GM19023 (cell line): ENCODE measurements around the gene BMPR1B.

Experiments
- ATAC-seq: cut with Tn5 transposase; IDR thresholded peaks from one replicate; pipeline ENCODE4 v1.9.1; 2021; ENCODE audit warnings: mild to moderate bottlenecking, moderate library complexity; ENCODE audit not compliant: unreplicated experiment

BMPR1B gene

GRCh38 chr4:94947681-94948108 is 189.9 kb downstream of the BMPR1B start:
- ATAC-seq, result no peak

- ATAC-seq, result no peak
Observed at GRCh38 chr4:94954251-94954650, 196.5 kb downstream of the BMPR1B start.

- ATAC-seq, result no peak
Observed at GRCh38 chr4:94957030-94957429, 199.3 kb downstream of the BMPR1B start.

- no peak for ATAC-seq
Observed at GRCh38 chr4:94959307-94959706, 201.6 kb downstream of the BMPR1B start.

GRCh38 chr4:94960708-94961107 is 203.0 kb downstream of the BMPR1B start:
- ATAC-seq, result no peak

GRCh38 chr4:94961420-94961819 is 203.7 kb downstream of the BMPR1B start:
- ATAC-seq, result no peak

- ATAC-seq, result no peak
Observed at GRCh38 chr4:94962484-94962883, 204.7 kb downstream of the BMPR1B start.

- ATAC-seq, result no peak
Observed at GRCh38 chr4:94965852-94966251, 208.1 kb downstream of the BMPR1B start.

GRCh38 chr4:94968493-94968892 is 210.7 kb downstream of the BMPR1B start:
- no peak for ATAC-seq

- ATAC-seq, result no peak
Observed at GRCh38 chr4:94970650-94971049, 212.9 kb downstream of the BMPR1B start.

GRCh38 chr4:94974773-94975172 is 217.0 kb downstream of the BMPR1B start:
- ATAC-seq, result no peak

- no peak for ATAC-seq
Observed at GRCh38 chr4:94976371-94977011, 218.7 kb downstream of the BMPR1B start.

- no peak for ATAC-seq
Observed at GRCh38 chr4:94978904-94979303, 221.1 kb downstream of the BMPR1B start.

GRCh38 chr4:94979621-94980020 is 221.9 kb downstream of the BMPR1B start:
- ATAC-seq, result no peak

- ATAC-seq, result no peak
Observed at GRCh38 chr4:94995684-94996394, 238.1 kb downstream of the BMPR1B start.

- ATAC-seq, result no peak
Observed at GRCh38 chr4:95000076-95000648, 242.4 kb downstream of the BMPR1B start.

- ATAC-seq, result no peak
Observed at GRCh38 chr4:95004912-95005311, 247.2 kb downstream of the BMPR1B start.

GRCh38 chr4:95007998-95008397 is 250.2 kb downstream of the BMPR1B start:
- no peak for ATAC-seq

- ATAC-seq, result no peak
Observed at GRCh38 chr4:95013236-95013635, 255.5 kb downstream of the BMPR1B start.

GRCh38 chr4:95014068-95014467 is 256.3 kb downstream of the BMPR1B start:
- ATAC-seq, result no peak

- ATAC-seq, result no peak
Observed at GRCh38 chr4:95017305-95018064, 259.7 kb downstream of the BMPR1B start.

GRCh38 chr4:95018785-95019184 is 261.0 kb downstream of the BMPR1B start:
- ATAC-seq, result no peak
